Stimulated activated naive CD8-positive, alpha-beta T cell treated with anti-CD3 and anti-CD28 coated beads, Interleukin-15, Interleukin-2, amounts not matched to agents 100 ng/mL and 50 ng/mL, for 24 hours (primary cell): ENCODE results near the gene VARS2.
"Not testable (repeated sequence)": the region's sequence is repeated elsewhere in the genome, so short reads cannot be mapped to it uniquely, and the experiment has no call there.

ENCODE experiments used
- H3K27ac Mint-ChIP-seq: one replicate; pipeline ENCODE4 v1.8.0; 2021; ENCODE audit warnings: mild to moderate bottlenecking, mixed read lengths
- H3K27me3 Mint-ChIP-seq: one replicate; pipeline ENCODE4 v1.8.0; 2021; ENCODE audit warnings: mixed read lengths
- H3K36me3 Mint-ChIP-seq: one replicate; pipeline ENCODE4 v1.8.0; 2021; ENCODE audit warnings: low read depth, mixed read lengths
- H3K4me1 Mint-ChIP-seq: one replicate; pipeline ENCODE4 v1.8.0; 2021; ENCODE audit warnings: low read depth, mixed read lengths
- H3K4me3 Mint-ChIP-seq: one replicate; pipeline ENCODE4 v1.8.0; 2021; ENCODE audit warnings: mild to moderate bottlenecking, mixed read lengths
- H3K9me3 Mint-ChIP-seq: one replicate; pipeline ENCODE4 v1.8.0; 2021; ENCODE audit warnings: mixed read lengths

The VARS2 gene

GRCh38 chr6:30944051-30944450, 30.0 kb downstream of the VARS2 start:
- Mint-ChIP-seq H3K36me3 (no peaks in the 10 kb centered on the region), H3K9me3 (no peaks in the 10 kb centered on the region), H3K27ac (no peak overlapping the region), H3K4me1 (no peaks in the 10 kb centered on the region), H3K27me3 (peaks cover 53% of the 10 kb centered on the region), H3K4me3 (no peak overlapping the region)

DNA sequence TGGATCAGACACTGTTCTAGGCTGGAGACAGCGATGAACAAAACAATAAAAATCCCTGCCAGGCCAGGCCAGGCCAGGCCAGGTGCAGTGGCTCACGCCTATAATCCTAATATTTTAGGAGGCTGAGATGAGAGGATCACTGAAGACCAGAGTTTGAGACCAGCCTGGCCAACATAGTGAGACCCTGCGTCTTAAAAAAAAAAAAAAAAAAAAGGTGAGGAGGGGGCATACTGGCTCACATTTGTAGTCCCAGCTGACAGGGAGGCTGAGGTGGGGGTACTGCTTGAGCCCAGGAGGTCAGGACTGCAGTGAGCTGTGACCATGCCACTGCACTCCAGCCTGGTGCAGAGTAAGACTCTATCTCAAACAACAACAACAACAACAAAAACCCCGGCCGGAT, 31.2 kb downstream of the VARS2 start:
- Mint-ChIP-seq H3K9me3 (no peaks in the 10 kb centered on the region), H3K27me3 (peaks cover 51% of the 10 kb centered on the region), H3K4me3 (no peak overlapping the region), H3K36me3 (no peaks in the 10 kb centered on the region), H3K27ac (no peak overlapping the region), H3K4me1 (no peaks in the 10 kb centered on the region)

DNA sequence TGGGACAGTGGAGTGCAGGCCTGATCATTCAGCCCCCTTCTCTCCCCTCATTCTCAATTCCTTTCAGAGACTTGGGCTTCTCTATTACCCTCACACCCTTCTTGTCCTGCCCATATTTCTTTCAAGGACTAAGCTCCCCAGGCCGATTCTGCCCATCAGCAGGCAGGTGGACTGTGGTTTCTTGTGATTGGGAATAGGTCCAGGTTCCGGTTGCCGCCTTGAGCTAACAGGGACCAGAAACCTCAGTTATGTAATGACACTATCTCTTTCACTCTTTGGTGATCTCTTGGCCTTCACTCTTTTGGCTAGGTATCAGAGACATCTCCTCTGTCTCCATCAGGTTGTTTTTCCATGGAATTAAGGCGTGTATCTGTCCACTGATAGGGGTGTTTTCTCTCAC, 33.2 kb downstream of the VARS2 start:
- no peak overlapping the region for H3K4me3 Mint-ChIP-seq
- H3K9me3 Mint-ChIP-seq, result no peaks in the 10 kb centered on the region
- peaks cover 62% of the 10 kb centered on the region for H3K27me3 Mint-ChIP-seq
- no peaks in the 10 kb centered on the region for H3K36me3 Mint-ChIP-seq
- H3K4me1 Mint-ChIP-seq, result peaks cover 6% of the 10 kb centered on the region
- H3K27ac Mint-ChIP-seq, result no peak overlapping the region

DNA sequence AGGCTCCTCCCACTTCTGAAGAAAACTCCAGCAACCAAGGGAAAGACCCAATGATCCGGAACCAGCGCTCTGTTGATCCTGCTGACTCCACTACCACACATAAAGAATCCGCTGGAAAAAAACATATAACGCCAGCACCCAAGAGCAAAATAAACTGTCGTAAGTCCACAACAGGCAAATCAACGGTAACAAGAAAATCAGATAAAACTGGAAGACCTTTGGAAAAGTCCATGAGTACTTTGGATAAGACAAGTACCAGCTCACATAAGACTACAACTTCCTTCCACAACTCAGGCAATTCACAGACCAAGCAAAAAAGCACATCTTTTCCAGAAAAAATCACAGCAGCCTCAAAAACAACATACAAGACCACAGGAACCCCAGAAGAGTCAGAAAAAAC, 34.8 kb downstream of the VARS2 start:
- H3K4me1 Mint-ChIP-seq, result peaks cover 6% of the 10 kb centered on the region
- no peaks in the 10 kb centered on the region for H3K36me3 Mint-ChIP-seq
- no peaks in the 10 kb centered on the region for H3K9me3 Mint-ChIP-seq
- H3K27me3 Mint-ChIP-seq, result peaks cover 63% of the 10 kb centered on the region
- H3K27ac Mint-ChIP-seq, result no peak overlapping the region
- no peak overlapping the region for H3K4me3 Mint-ChIP-seq

GRCh38 chr6:30951907-30952469, 38.0 kb downstream of the VARS2 start:
- Mint-ChIP-seq H3K9me3 (no peaks in the 10 kb centered on the region), H3K27ac (peak overlapping the region; percentile 78), H3K4me1 (peaks cover 20% of the 10 kb centered on the region), H3K4me3 (peak overlapping the region; percentile 24), H3K36me3 (no peaks in the 10 kb centered on the region), H3K27me3 (peaks cover 61% of the 10 kb centered on the region)

DNA sequence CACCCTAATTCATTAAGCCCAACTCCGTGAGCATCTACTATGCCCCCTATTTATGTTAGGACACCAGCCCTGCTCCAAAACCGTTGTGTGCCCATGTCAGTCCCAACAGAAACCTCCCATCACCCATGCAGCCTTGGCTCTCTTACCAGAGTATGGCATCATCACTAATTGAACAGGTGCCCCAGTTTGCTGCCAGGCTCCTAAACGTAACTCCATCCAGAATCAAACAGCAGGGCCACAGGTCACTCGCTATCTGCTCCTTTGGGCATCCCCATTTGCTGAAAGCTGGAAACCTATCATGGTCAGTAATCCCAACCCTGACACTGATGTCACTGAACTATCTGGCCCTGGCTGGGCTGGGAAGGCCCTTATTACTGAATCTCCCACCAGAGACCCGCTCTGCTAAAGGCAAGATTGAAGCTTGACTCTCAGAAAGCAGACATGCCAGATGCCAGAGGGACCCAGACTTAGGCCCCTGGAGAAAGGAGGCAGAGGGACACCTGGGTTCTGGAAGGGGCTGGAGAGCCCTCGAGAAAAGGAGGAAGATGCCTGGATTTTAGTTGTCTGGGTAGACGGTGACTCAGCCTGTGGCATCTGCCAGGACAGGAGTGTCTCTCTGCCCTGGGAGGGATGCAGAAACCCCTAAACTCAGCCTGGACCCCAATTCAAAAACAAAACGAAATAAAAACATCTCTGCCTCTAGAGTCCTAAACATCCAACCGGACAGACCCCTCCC, 40.8 kb downstream of the VARS2 start:
- H3K27me3 Mint-ChIP-seq, result peaks cover 48% of the 10 kb centered on the region
- H3K36me3 Mint-ChIP-seq, result no peaks in the 10 kb centered on the region
- H3K4me3 Mint-ChIP-seq, result peak overlapping the region; percentile 78
- no peaks in the 10 kb centered on the region for H3K9me3 Mint-ChIP-seq
- H3K27ac Mint-ChIP-seq, result peak overlapping the region; percentile 74
- peaks cover 20% of the 10 kb centered on the region for H3K4me1 Mint-ChIP-seq

DNA sequence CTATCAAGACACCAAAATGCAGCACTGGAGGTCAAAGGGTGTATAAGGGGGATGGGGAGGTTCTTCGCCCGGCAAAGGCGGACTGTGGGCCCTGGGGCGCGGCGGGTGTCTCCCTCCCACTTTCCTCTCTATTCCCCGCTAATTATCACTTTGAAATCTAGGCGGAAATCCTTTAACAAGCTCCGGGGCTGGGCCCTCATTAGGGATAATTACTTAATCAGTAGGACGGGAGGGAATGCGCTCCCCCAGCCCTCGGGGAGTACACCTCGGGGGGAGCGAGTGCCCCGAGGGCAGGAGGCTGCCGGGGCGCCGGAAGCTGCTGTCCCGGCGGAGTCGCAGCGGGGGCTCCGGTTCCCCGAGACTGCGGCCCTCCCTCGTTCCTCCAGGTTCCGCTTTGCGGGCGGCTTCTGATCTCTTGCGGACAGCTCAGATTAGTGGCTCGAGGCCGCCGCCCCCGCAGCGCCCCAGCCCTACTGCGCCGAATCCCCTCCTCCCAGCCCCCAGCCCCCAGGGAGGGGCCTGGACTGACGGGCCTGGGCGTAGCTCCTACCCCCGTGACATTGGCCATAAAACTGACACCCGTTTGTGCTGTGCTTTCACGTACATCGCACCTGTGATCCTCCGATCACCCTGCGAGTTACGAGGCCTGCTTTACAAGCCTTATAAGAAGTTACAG, 41.5 kb downstream of the VARS2 start:
- Mint-ChIP-seq H3K27me3 (peaks cover 43% of the 10 kb centered on the region), H3K4me1 (peaks cover 20% of the 10 kb centered on the region), H3K27ac (peak overlapping the region; percentile 74), H3K36me3 (no peaks in the 10 kb centered on the region), H3K9me3 (no peaks in the 10 kb centered on the region), H3K4me3 (peak overlapping the region; percentile 78)

DNA sequence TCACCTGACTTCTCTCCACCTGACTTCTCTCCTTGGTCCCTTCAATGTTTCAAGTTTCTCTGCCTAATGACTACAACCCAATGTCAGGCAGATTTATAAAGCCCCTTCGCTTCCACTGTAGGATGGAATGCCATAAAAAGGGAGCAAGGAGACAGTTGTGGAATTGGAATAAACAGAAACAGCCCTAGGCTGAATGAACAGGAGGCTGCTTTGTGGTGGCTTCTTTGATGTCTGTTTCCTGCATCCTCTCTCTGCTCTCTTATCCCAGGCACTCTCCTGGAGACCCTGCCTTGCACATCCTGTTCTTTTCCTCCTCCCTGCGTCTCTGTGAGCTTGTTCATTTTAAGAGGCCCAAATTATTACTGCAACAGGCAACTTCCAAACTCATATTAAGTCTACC, 43.7 kb downstream of the VARS2 start:
- H3K4me1 Mint-ChIP-seq, result peaks cover 14% of the 10 kb centered on the region
- H3K9me3 Mint-ChIP-seq, result no peaks in the 10 kb centered on the region
- no peaks in the 10 kb centered on the region for H3K36me3 Mint-ChIP-seq
- H3K27ac Mint-ChIP-seq, result no peak overlapping the region
- H3K4me3 Mint-ChIP-seq, result no peak overlapping the region
- peaks cover 28% of the 10 kb centered on the region for H3K27me3 Mint-ChIP-seq

GRCh38 chr6:30960907-30961673, 47.1 kb downstream of the VARS2 start:
- no peak overlapping the region for H3K27ac Mint-ChIP-seq
- no peaks in the 10 kb centered on the region for H3K36me3 Mint-ChIP-seq
- H3K4me1 Mint-ChIP-seq, result peaks cover 4% of the 10 kb centered on the region
- H3K27me3 Mint-ChIP-seq, result peaks cover 33% of the 10 kb centered on the region
- H3K4me3 Mint-ChIP-seq, result no peak overlapping the region
- H3K9me3 Mint-ChIP-seq, result no peaks in the 10 kb centered on the region

GRCh38 chr6:30962716-30963115, 48.7 kb downstream of the VARS2 start:
- H3K4me3 Mint-ChIP-seq, result no peak overlapping the region
- no peaks in the 10 kb centered on the region for H3K4me1 Mint-ChIP-seq
- H3K36me3 Mint-ChIP-seq, result no peaks in the 10 kb centered on the region
- peaks cover 27% of the 10 kb centered on the region for H3K27me3 Mint-ChIP-seq
- H3K27ac Mint-ChIP-seq, result no peak overlapping the region
- no peaks in the 10 kb centered on the region for H3K9me3 Mint-ChIP-seq

DNA sequence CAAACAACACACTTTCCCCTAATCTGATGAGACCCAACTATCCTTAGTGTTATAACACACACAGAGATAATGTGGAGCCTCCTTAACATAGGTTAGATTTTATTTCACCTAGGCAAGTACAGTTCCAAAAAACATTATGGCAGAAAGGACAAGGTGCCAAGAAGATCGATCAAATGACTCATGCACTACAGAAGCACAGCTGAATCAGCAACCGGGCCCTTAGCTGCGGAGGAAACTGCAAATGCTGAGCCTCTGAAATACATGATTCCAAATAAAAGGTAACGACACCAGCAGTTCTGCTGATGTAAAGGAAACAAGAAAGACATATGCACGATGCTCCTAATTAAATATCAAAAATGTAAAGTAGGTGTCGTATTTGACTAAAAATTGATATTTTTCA, 49.6 kb downstream of the VARS2 start:
- no peaks in the 10 kb centered on the region for H3K36me3 Mint-ChIP-seq
- H3K4me3 Mint-ChIP-seq, result no peak overlapping the region
- H3K27ac Mint-ChIP-seq, result no peak overlapping the region
- H3K4me1 Mint-ChIP-seq, result no peaks in the 10 kb centered on the region
- H3K27me3 Mint-ChIP-seq, result peaks cover 23% of the 10 kb centered on the region
- H3K9me3 Mint-ChIP-seq, result no peaks in the 10 kb centered on the region

GRCh38 chr6:30964075-30964474, 50.0 kb downstream of the VARS2 start:
- no peak overlapping the region for H3K27ac Mint-ChIP-seq
- H3K36me3 Mint-ChIP-seq, result no peaks in the 10 kb centered on the region
- no peak overlapping the region for H3K4me3 Mint-ChIP-seq
- H3K4me1 Mint-ChIP-seq, result no peaks in the 10 kb centered on the region
- no peaks in the 10 kb centered on the region for H3K9me3 Mint-ChIP-seq
- H3K27me3 Mint-ChIP-seq, result peaks cover 23% of the 10 kb centered on the region

DNA sequence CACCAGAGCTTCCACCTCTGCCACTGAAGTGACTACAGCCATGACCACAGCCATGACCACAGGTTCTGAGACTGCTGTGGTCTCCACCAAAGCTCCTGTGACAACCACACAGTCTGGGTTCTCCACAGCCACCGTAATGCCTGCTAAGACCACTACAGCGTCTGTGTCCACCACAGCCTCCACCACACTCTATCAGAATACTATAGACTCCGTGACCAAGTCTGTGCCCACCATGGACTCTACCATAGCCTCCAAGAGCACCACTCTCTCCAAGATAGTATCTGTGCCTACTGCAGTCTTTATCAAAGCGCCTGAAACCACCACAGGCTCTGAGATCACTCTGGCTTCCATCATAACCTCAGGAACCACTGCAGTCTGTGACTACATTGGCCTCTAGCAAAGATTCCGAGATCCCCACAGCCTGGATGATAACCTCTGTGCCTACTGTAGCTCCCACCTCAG, 51.1 kb downstream of the VARS2 start:
- Mint-ChIP-seq H3K27ac (no peak overlapping the region), H3K4me3 (no peak overlapping the region), H3K36me3 (no peaks in the 10 kb centered on the region), H3K9me3 (no peaks in the 10 kb centered on the region), H3K27me3 (peaks cover 23% of the 10 kb centered on the region), H3K4me1 (no peaks in the 10 kb centered on the region)

DNA sequence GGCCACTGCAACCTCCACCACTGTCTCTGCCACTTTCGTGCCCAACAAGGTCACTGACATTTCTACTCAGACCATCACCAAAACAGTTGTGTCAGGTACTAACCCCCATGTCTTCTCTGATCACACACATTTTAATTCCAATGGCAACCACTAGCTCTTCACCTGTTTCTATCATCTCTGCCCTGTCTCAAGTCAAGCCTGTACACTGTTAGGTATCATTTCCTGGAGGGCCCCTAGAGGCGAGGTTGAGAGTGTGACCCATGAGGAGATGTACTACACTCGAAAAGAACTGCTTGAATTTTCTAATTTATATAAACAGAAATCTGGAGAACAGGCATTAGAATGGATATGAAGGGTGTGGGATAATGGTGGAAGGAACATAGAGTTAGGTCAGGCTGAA, 52.1 kb downstream of the VARS2 start:
- Mint-ChIP-seq H3K9me3 (no peaks in the 10 kb centered on the region), H3K27me3 (peaks cover 20% of the 10 kb centered on the region), H3K4me3 (no peak overlapping the region), H3K36me3 (no peaks in the 10 kb centered on the region), H3K27ac (no peak overlapping the region), H3K4me1 (no peaks in the 10 kb centered on the region)

DNA sequence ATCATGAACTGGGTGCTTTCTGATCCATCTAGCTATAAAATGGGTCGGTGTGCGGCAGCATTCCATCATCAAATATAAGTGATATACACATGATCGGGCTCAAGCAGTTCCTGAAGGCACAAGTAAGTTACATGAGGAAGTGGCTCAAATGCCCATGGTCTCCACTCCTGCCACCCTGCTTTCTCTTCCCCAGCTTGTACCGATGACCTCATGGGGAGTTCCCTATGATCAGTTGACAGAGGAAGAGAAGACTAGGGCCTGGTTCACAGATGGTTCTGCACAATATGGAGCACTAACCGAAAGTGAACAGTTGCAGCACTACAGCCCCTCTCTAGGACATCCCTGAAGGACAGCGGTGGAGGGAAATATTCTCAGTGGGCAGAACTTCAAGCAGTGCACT, 55.1 kb downstream of the VARS2 start:
- not testable (repeated sequence) for H3K36me3 Mint-ChIP-seq, H3K27ac Mint-ChIP-seq, H3K4me1 Mint-ChIP-seq, H3K4me3 Mint-ChIP-seq, H3K9me3 Mint-ChIP-seq
- H3K27me3 Mint-ChIP-seq, result peaks cover 29% of the 10 kb centered on the region
